22Rv1 (cell line): ENCODE results near the gene WDR43.

Source experiments
- H3K27ac ChIP-seq: fragments of 450-650 bp; 2 replicates; pipeline ENCODE4 v1.5.1; 2017
- ZFX ChIP-seq: fragments of 450-650 bp; IDR thresholded peaks from 2 replicates; pipeline ENCODE4 v1.6.1; 2017; ENCODE audit warnings: antibody characterized with exemption, borderline replicate concordance
- TF ChIP-seq, protein P1 (sequence below): fragments of 450-650 bp; IDR thresholded peaks from 2 replicates; pipeline ENCODE4 v1.5.1; 2017; ENCODE audit warnings: mild to moderate bottlenecking

WDR43 gene

GRCh38 chr2:28941008-28941407 lies 46.5 kb downstream of the WDR43 start:
- TF ChIP-seq, protein P1, sequence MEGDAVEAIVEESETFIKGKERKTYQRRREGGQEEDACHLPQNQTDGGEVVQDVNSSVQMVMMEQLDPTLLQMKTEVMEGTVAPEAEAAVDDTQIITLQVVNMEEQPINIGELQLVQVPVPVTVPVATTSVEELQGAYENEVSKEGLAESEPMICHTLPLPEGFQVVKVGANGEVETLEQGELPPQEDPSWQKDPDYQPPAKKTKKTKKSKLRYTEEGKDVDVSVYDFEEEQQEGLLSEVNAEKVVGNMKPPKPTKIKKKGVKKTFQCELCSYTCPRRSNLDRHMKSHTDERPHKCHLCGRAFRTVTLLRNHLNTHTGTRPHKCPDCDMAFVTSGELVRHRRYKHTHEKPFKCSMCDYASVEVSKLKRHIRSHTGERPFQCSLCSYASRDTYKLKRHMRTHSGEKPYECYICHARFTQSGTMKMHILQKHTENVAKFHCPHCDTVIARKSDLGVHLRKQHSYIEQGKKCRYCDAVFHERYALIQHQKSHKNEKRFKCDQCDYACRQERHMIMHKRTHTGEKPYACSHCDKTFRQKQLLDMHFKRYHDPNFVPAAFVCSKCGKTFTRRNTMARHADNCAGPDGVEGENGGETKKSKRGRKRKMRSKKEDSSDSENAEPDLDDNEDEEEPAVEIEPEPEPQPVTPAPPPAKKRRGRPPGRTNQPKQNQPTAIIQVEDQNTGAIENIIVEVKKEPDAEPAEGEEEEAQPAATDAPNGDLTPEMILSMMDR: no peak
- TF ChIP-seq ZFX: no peak
- H3K27ac ChIP-seq: no peak overlapping the region

DNA sequence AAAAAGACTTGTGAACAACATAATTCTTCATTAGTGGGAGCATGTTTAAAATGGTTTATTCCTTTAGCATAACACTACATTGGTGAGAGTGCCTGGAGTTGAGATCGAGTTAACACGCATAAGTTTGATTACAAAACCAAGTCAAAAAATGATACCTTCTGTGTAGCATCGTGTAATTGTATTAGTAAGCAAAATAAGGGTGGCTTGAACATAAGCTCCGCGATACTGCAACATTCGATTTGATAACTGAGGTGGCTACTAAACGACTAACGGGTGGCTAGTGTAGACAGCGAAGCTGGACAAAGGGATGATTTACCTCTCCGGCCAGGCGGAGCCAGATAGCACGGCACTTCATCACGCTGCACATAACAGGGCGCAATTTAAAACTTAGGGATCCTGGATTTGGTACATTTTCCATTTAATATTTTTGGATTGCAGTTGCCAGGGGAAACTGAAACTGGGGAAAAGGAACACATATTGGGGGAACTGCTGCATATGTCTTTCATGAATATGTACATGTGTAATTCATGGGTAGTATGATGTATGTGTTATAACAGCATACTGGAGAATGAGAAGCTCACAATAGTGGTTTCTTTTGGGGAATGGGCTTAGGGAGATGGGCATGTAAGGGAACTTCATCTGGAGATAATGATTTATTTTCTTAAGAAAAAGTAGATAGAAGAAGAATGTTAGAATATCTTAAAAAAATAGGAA lies 50.2 kb downstream of the WDR43 start:
- TF ChIP-seq ZFX: no peak
- TF ChIP-seq, protein P1: no peak
- H3K27ac ChIP-seq: no peak overlapping the region

- TF ChIP-seq ZFX: no peak
- TF ChIP-seq, protein P1: no peak
- H3K27ac ChIP-seq: no peak overlapping the region
Measured at GRCh38 chr2:28948160-28948559, 53.7 kb downstream of the WDR43 start.

DNA sequence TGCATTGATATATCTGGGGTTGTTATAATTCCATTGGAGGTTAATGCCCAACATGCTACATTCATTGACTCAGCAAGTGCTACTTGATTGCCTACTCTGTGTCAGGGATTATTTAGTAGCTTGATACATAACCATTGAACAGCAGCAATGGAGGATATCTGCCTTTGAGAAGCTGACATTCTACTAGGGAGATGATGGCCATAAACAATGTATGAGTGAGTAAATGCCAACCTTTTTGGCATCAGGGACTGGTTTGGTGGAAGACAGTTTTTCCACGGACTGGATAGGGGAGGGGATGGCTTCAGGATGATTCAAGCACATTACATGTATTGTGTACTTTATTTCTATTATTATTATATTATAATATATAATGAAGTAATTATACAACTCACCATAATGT lies 54.7 kb downstream of the WDR43 start:
- TF ChIP-seq ZFX: no peak
- TF ChIP-seq, protein P1: no peak
- H3K27ac ChIP-seq: no peak overlapping the region

- TF ChIP-seq ZFX: no peak
- TF ChIP-seq, protein P1: no peak
- H3K27ac ChIP-seq: no peak overlapping the region
Measured at GRCh38 chr2:28949617-28950305, 55.3 kb downstream of the WDR43 start.

GRCh38 chr2:28950941-28951630 lies 56.6 kb downstream of the WDR43 start:
- H3K27ac ChIP-seq: no peak overlapping the region
- TF ChIP-seq, protein P1: no peak
- no peak for TF ChIP-seq ZFX
